ENCODE results near the gene SNX27. TPM values are rescaled to one million over a fixed set of nuclear protein-coding genes. Genes with fewer than 3 reads are reported as not detected.

SNX27 gene
- total RNA-seq, 1 experiment from 2014 or later = 42.2 TPM

DNA sequence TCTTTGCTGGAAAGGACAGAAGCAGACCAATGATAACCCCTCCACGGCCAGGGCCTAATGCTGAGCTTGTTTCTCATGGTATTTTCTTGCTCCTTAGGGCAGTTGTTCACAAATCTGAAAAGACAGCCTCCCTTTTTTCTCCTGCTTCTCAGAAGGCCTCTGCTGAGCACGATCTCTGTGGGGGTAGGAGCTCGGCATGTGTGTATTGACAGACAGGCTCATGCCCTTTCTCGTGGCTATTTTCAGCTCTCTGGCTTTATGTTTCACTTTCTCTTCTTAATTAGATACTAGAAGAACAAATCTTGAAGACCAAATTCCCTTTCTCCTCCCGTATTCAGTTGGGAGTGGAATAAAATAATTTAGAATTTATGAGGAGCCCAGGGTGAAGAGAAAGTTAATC is 108.7 kb downstream of the SNX27 start:
- CTCF ChIA-PET = no interaction called here
- Histone ChIP-seq H2AFZ (ENCODE audit: low read depth, low read length, poor library complexity, severe bottlenecking) (no peak overlapping the region), H3K4me2 (ENCODE audit: low read length) (no peak overlapping the region), H3K9me3 (ENCODE audit: control insufficient read depth in 1 of 2, insufficient read depth in 1 of 2, low read depth in 1 of 2, low read length in 2 of 2) (no peaks in the 10 kb centered on the region), H3K27ac (ENCODE audit: low read depth, low read length) (no peak overlapping the region), H4K20me1 (ENCODE audit: insufficient read depth) (no peaks in the 10 kb centered on the region), H3K4me3 (replicated peaks in 1 of 2; ENCODE audit: low read depth in 1 of 2, low read length in 2 of 2) (no peak overlapping the region), H3K4me1 (ENCODE audit: control insufficient read depth in 1 of 2, insufficient read depth in 2 of 2, low read length in 2 of 2) (no peaks in the 10 kb centered on the region), H3K9ac (ENCODE audit: low read length) (no peak overlapping the region), H3K36me3 (ENCODE audit: control insufficient read depth in 1 of 2, insufficient read depth in 2 of 2, low read length in 2 of 2) (no peaks in the 10 kb centered on the region), H3K79me2 (ENCODE audit: insufficient read depth, low read length) (no peaks in the 10 kb centered on the region), H3K9me2 (ENCODE audit: insufficient read depth) (no peaks in the 10 kb centered on the region), H3K27me3 (ENCODE audit: insufficient read depth, low read length) (peaks cover 28% of the 10 kb centered on the region)
- DNase-seq (ENCODE audit: low read depth, low spot score) (no peak), ATAC-seq (no peak)
- TF ChIP-seq POLR2AphosphoS5 (IDR thresholded peaks at IDR 0.05; ENCODE audit: low read depth, low read length) (no peak), YY1 (IDR thresholded peaks at IDR 0.05; ENCODE audit: extremely low read depth, insufficient replicate concordance, low read depth, low read length) (no peak), ZFX (IDR thresholded peaks at IDR 0.05) (no peak), SRF (IDR thresholded peaks at IDR 0.05; ENCODE audit: low read depth) (no peak)
- TF ChIP-seq, protein P1, sequence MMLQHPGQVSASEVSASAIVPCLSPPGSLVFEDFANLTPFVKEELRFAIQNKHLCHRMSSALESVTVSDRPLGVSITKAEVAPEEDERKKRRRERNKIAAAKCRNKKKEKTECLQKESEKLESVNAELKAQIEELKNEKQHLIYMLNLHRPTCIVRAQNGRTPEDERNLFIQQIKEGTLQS (IDR thresholded peaks at IDR 0.05) = no peak
- TF ChIP-seq, protein P2, sequence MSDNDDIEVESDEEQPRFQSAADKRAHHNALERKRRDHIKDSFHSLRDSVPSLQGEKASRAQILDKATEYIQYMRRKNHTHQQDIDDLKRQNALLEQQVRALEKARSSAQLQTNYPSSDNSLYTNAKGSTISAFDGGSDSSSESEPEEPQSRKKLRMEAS (IDR thresholded peaks at IDR 0.05) = no peak
- no TSS peak for BruUV-seq (replicated peaks)
- intact Hi-C loops (cut with micrococcal nuclease) = no loop called here
- RAD21 ChIA-PET (ENCODE audit: low non-redundant PET in 1 of 2, low total read pairs in 2 of 2, uncharacterized antibody in 2 of 2, unreplicated experiment in 2 of 2) = interaction anchor here in 1 of 2 experiments (0.9 kb wide), 1 partner anchor 155 kb away, joined by 5 read pairs; no protein-coding TSS in a partner anchor
- POLR2A ChIA-PET = interaction anchor here (0.5 kb wide), 1 partner anchor 37 kb away, joined by 6 read pairs; no protein-coding TSS in a partner anchor

DNA sequence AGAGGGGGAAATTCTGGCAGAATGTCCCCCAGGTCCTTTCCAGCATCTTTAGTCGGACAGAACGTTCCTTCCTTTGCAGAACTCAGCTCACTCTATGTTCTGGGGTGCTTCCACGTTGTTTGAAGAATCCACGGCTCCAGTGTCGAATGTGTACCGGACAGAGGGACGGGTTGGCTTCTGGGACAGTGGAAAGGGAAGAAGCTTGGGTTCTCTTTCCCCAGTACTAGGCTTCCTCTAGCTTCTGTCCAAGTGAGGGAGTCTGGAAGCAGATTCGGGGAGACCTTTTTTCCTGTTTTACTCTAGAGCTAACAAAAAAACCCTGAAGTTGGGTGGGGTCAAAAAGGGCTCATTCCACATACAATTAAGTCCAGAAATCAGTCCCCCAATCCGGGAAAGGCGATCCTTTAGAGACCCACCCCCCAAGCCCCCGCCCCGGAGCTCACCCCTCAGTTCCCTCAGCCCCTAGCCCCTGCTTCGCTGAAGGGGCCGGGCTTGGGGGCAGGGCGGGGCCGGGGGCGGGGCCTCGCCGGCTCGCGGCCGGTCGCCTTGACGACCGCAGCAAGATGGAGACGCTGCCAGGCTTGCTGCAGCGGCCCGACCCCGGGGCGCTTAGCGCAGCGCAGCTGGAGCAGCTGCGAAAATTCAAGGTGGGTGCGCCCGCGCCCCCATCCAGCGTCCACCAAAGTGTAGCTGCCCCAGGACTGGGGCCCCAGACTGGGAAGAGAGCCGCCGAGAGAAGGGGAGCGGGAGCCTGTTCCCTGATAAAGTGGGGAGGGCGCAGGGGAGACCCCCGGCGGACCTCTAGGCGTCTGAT is 109.3 kb downstream of the SNX27 start, which contains the start of gene RIIAD1:
Gene RIIAD1 (plus strand): TSS at position 549 of the 814 bp plus-strand sequence. CDS start 15 bp downstream, at position 564.
- Histone ChIP-seq H4K20me1 (ENCODE audit: insufficient read depth) (no peaks in the 10 kb centered on the region), H3K4me1 (ENCODE audit: control insufficient read depth in 1 of 2, insufficient read depth in 2 of 2, low read length in 2 of 2) (no peaks in the 10 kb centered on the region), H2AFZ (ENCODE audit: low read depth, low read length, poor library complexity, severe bottlenecking) (peak within 1 kb of the TSS; percentile 82), H3K27ac (ENCODE audit: low read depth, low read length) (no peak within 1 kb of the TSS), H3K27me3 (ENCODE audit: insufficient read depth, low read length) (peaks cover 28% of the 10 kb centered on the region), H3K36me3 (ENCODE audit: control insufficient read depth in 1 of 2, insufficient read depth in 2 of 2, low read length in 2 of 2) (no peaks in the 10 kb centered on the region), H3K79me2 (ENCODE audit: insufficient read depth, low read length) (no peaks in the 10 kb centered on the region), H3K4me2 (ENCODE audit: low read length) (peak within 1 kb of the TSS; percentile 72), H3K4me3 (replicated peaks in 1 of 2; ENCODE audit: low read depth in 1 of 2, low read length in 2 of 2) (peak within 1 kb of the TSS; percentile 34 to 53), H3K9ac (ENCODE audit: low read length) (no peak within 1 kb of the TSS), H3K9me2 (ENCODE audit: insufficient read depth) (no peaks in the 10 kb centered on the region), H3K9me3 (ENCODE audit: control insufficient read depth in 1 of 2, insufficient read depth in 1 of 2, low read depth in 1 of 2, low read length in 2 of 2) (no peaks in the 10 kb centered on the region)
- TF ChIP-seq POLR2A (IDR thresholded peaks at IDR 0.05; ENCODE audit: borderline replicate concordance, extremely low read depth, insufficient read depth, insufficient read length) (no peak), EZH2phosphoT487 (IDR thresholded peaks at IDR 0.05; ENCODE audit: borderline replicate concordance) (no peak), EGR1 (IDR thresholded peaks at IDR 0.05; ENCODE audit: low read depth) (no peak), POLR2AphosphoS5 (IDR thresholded peaks at IDR 0.05; ENCODE audit: low read depth, low read length) (no peak), RAD21 (IDR thresholded peaks at IDR 0.05; ENCODE audit: low read depth) (peak; percentile 26; the same call in 1 of the 2 replicates), TCF7L2 (IDR thresholded peaks at IDR 0.05; ENCODE audit: borderline replicate concordance, extremely low read depth, insufficient read depth, insufficient read length) (no peak)
- TF ChIP-seq, protein P3, sequence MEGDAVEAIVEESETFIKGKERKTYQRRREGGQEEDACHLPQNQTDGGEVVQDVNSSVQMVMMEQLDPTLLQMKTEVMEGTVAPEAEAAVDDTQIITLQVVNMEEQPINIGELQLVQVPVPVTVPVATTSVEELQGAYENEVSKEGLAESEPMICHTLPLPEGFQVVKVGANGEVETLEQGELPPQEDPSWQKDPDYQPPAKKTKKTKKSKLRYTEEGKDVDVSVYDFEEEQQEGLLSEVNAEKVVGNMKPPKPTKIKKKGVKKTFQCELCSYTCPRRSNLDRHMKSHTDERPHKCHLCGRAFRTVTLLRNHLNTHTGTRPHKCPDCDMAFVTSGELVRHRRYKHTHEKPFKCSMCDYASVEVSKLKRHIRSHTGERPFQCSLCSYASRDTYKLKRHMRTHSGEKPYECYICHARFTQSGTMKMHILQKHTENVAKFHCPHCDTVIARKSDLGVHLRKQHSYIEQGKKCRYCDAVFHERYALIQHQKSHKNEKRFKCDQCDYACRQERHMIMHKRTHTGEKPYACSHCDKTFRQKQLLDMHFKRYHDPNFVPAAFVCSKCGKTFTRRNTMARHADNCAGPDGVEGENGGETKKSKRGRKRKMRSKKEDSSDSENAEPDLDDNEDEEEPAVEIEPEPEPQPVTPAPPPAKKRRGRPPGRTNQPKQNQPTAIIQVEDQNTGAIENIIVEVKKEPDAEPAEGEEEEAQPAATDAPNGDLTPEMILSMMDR (IDR thresholded peaks at IDR 0.05 in 2 of 3, conservative IDR thresholded peaks at IDR 0.05 in 1 of 3; ENCODE audit: borderline replicate concordance in 1 of 3, insufficient read depth in 1 of 3, low read depth in 2 of 3, low read length in 2 of 3) = peak; percentile 11 to 26 (median 24); a peak in 2 of 6 replicates
- CTCF ChIA-PET = no interaction called here
- POLR2A ChIA-PET = no interaction called here
- DNase-seq (ENCODE audit: low read depth, low spot score) = no peak
- BruUV-seq (replicated peaks) = no TSS peak
- RAD21 ChIA-PET (ENCODE audit: low non-redundant PET in 1 of 2, low total read pairs in 2 of 2, uncharacterized antibody in 2 of 2, unreplicated experiment in 2 of 2) = interaction anchor here (0.6 to 0.9 kb wide), 2 partner anchors 28 to 154 kb away, joined by 3 to 5 read pairs; no protein-coding TSS in a partner anchor
- intact Hi-C loops (cut with micrococcal nuclease) = no loop called here
- peak; percentile 89 for ATAC-seq

All from HCT116 (cell line).